ENCODE measurements around the gene RNASE12.

RNASE12 gene

GRCh38 chr14:20564501-20564997 lies 26.6 kb downstream of the RNASE12 start:
- Histone ChIP-seq H3K27me3 (replicated peaks) (no peaks in the 10 kb centered on the region), H3K4me3 (ENCODE audit: low read depth, low read length) (no peak overlapping the region), H3K36me3 (replicated peaks) (no peaks in the 10 kb centered on the region), H3K27ac (no peak overlapping the region)
- in situ Hi-C loops (cut with HindIII; ENCODE audit: low pct_ligation_motif_present, low sequenced_read_pairs), result no loop called here
- TF ChIP-seq, protein P1, sequence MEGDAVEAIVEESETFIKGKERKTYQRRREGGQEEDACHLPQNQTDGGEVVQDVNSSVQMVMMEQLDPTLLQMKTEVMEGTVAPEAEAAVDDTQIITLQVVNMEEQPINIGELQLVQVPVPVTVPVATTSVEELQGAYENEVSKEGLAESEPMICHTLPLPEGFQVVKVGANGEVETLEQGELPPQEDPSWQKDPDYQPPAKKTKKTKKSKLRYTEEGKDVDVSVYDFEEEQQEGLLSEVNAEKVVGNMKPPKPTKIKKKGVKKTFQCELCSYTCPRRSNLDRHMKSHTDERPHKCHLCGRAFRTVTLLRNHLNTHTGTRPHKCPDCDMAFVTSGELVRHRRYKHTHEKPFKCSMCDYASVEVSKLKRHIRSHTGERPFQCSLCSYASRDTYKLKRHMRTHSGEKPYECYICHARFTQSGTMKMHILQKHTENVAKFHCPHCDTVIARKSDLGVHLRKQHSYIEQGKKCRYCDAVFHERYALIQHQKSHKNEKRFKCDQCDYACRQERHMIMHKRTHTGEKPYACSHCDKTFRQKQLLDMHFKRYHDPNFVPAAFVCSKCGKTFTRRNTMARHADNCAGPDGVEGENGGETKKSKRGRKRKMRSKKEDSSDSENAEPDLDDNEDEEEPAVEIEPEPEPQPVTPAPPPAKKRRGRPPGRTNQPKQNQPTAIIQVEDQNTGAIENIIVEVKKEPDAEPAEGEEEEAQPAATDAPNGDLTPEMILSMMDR (IDR thresholded peaks at IDR 0.05; ENCODE audit: low read depth, low read length, missing control alignments), result no peak
- no peak for DNase-seq

DNA sequence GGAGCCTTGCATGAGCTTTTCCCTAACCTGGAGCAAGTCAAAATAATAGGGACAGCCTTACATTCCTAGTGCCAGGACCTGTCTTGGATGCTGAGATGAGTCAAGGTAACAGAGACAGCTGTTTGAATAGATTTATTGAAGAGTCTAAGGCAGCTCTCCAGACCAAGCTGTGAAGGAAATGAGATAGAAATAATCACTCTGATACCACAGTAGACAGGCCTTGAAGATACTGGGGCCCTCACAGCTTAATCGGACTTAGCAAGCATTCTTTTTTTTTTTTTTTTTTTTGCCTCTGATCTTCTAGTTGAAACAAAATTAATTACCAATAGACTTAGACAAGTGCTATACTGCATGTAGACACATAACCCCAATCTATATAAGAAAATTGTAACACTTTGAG lies 27.2 kb downstream of the RNASE12 start:
- no peak overlapping the region for H3K4me3 ChIP-seq (ENCODE audit: low read depth, low read length)
- DNase-seq, result no peak
- no peaks in the 10 kb centered on the region for H3K27me3 ChIP-seq (replicated peaks)
- TF ChIP-seq, protein P1 (IDR thresholded peaks at IDR 0.05; ENCODE audit: low read depth, low read length, missing control alignments), result no peak
- in situ Hi-C loops (cut with HindIII; ENCODE audit: low pct_ligation_motif_present, low sequenced_read_pairs), result no loop called here
- H3K27ac ChIP-seq, result no peak overlapping the region
- H3K36me3 ChIP-seq (replicated peaks), result no peaks in the 10 kb centered on the region

- Histone ChIP-seq H3K36me3 (replicated peaks) (no peaks in the 10 kb centered on the region), H3K27me3 (replicated peaks) (no peaks in the 10 kb centered on the region), H3K4me3 (ENCODE audit: low read depth, low read length) (no peak within 1 kb of the TSS), H3K27ac (no peak within 1 kb of the TSS)
- in situ Hi-C loops (cut with HindIII; ENCODE audit: low pct_ligation_motif_present, low sequenced_read_pairs), result no loop called here
- TF ChIP-seq, protein P1 (IDR thresholded peaks at IDR 0.05; ENCODE audit: low read depth, low read length, missing control alignments), result no peak
- DNase-seq, result no peak
These were observed 30.2 kb downstream of the RNASE12 start, which contains the start of gene RNASE9 for GRCh38 chr14:20560961-20561360. TSS of gene RNASE9 (minus strand) at chr14:20561047.

GRCh38 chr14:20559461-20559904 lies 31.7 kb downstream of the RNASE12 start:
- no peaks in the 10 kb centered on the region for H3K27me3 ChIP-seq (replicated peaks)
- in situ Hi-C loops (cut with HindIII; ENCODE audit: low pct_ligation_motif_present, low sequenced_read_pairs), result no loop called here
- H3K36me3 ChIP-seq (replicated peaks), result no peaks in the 10 kb centered on the region
- H3K4me3 ChIP-seq (ENCODE audit: low read depth, low read length), result no peak overlapping the region
- TF ChIP-seq, protein P1 (IDR thresholded peaks at IDR 0.05; ENCODE audit: low read depth, low read length, missing control alignments), result no peak
- DNase-seq, result no peak
- H3K27ac ChIP-seq, result no peak overlapping the region

DNA sequence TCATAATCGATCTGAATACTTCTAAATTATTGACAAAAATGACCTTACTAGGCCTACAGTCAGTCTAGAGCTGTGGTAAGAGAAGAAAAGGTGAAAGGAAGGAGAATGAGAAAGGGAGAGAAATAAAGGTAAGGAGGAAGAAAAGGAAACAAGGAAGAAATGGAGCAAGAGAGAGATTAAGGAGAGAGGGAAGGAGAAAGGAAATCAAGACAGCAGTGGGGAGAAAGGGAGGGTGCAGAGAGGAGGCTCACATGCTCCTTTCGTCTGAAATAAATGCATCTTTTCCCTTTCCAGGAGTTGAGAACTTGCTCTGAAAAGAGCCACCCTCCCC lies 34.0 kb downstream of the RNASE12 start:
- no peak overlapping the region for H3K27ac ChIP-seq
- H3K4me3 ChIP-seq (ENCODE audit: low read depth, low read length), result no peak overlapping the region
- no peaks in the 10 kb centered on the region for H3K27me3 ChIP-seq (replicated peaks)
- no peaks in the 10 kb centered on the region for H3K36me3 ChIP-seq (replicated peaks)
- TF ChIP-seq, protein P1 (IDR thresholded peaks at IDR 0.05; ENCODE audit: low read depth, low read length, missing control alignments), result no peak
- in situ Hi-C loops (cut with HindIII; ENCODE audit: low pct_ligation_motif_present, low sequenced_read_pairs), result no loop called here
- DNase-seq, result no peak

DNA sequence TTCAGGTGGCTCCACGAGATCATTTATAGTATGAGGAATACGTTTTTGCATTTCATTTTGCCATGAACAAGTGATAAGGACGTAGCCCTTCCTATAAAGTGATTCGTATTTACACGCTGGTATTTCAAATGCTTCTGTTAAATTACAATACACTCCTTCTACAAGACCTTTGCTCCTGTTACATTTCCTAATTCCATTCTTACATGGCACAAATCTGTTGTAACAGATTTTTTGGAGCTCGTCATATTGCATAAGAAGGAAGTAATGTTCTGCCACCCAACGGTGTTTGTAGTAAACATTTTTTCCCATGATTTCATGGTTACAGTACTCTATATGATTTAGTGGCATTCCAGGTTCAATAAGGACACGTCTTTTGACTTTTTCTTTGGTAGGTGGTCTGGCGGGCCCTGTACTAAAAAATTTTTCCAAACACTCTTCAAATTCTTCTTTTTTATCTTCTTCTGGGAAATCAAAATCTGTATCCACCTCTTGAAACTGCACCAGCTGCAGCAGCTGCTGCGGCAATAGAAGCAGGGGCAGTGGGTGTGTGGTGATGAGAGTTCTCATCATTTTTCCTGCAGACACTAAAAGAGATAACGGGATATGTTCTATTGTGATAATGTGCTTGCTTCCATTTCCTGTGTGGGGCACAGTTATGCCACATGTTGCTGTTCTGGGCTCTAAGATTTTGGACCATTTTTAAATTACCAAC lies 34.5 kb downstream of the RNASE12 start:
- H3K36me3 ChIP-seq (replicated peaks), result no peaks in the 10 kb centered on the region
- no peak for DNase-seq
- TF ChIP-seq, protein P1 (IDR thresholded peaks at IDR 0.05; ENCODE audit: low read depth, low read length, missing control alignments), result no peak
- in situ Hi-C loops (cut with HindIII; ENCODE audit: low pct_ligation_motif_present, low sequenced_read_pairs), result no loop called here
- no peak overlapping the region for H3K27ac ChIP-seq
- no peak overlapping the region for H3K4me3 ChIP-seq (ENCODE audit: low read depth, low read length)
- H3K27me3 ChIP-seq (replicated peaks), result no peaks in the 10 kb centered on the region

Measured in brain microvascular endothelial cell (primary cell).